ENCODE measurements around the gene OR14C36. TPM values are rescaled to one million over a fixed set of nuclear protein-coding genes. Genes with fewer than 3 reads are reported as not detected.
"Not testable (repeated sequence)": the region's sequence is repeated elsewhere in the genome, so short reads cannot be mapped to it uniquely, and the experiment has no call there.

OR14C36 gene, protein sequence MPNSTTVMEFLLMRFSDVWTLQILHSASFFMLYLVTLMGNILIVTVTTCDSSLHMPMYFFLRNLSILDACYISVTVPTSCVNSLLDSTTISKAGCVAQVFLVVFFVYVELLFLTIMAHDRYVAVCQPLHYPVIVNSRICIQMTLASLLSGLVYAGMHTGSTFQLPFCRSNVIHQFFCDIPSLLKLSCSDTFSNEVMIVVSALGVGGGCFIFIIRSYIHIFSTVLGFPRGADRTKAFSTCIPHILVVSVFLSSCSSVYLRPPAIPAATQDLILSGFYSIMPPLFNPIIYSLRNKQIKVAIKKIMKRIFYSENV
- total RNA-seq (not detected), polyA plus RNA-seq (not detected)
- long read RNA-seq, donor 1: 0 reads
- long read RNA-seq, donor 2: 0 reads

DNA sequence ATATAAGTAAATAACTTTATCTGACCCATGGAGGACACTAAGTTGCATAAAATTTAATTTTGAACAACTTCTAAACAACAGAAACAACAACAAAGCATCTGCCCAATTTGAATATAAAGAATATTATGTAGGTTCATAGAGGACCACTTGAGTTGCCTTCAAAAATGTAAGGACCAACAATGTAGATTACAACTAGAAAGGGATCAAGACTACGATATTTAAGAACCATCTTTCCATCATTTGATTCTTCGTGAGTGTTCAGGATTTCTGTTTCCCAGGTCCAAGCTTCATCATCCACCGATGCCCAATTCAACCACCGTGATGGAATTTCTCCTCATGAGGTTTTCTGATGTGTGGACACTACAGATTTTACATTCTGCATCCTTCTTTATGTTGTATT is at the start of gene OR14C36:
OR14C36 (plus strand) TSS at position 301 of the 400 bp plus-strand sequence; CDS start at position 301, 0 bp downstream.
- H3K9me3 ChIP-seq (ENCODE audit: control insufficient read depth, low read length): no peaks in the 10 kb centered on the region
- H3K36me3 ChIP-seq (ENCODE audit: control insufficient read depth in 1 of 2, insufficient read depth in 2 of 2, low read length in 1 of 2): no peaks in the 10 kb centered on the region
- no peaks in the 10 kb centered on the region for H3K4me1 ChIP-seq (ENCODE audit: control insufficient read depth in 1 of 2, insufficient read depth in 2 of 2, low read length in 2 of 2)
- no peak within 1 kb of the TSS for H3K4me3 ChIP-seq (ENCODE audit: low read length in 2 of 2)
- H3K27ac ChIP-seq (ENCODE audit: low read depth in 1 of 2, low read length in 2 of 2): no peak within 1 kb of the TSS
- no peaks in the 10 kb centered on the region for H3K27me3 ChIP-seq (ENCODE audit: control insufficient read depth in 1 of 2, insufficient read depth in 2 of 2, low read length in 1 of 2)
- WGBS, 2 donors: 67 to 71% methylated on average over 4 of the region's 4 CpGs
- intact Hi-C loops (cut with DNase I): no loop called here
- ATAC-seq (ENCODE audit: low FRiP score) (no peak), DNase-seq (no peak)

GRCh38 chr1:248303324-248303723 is 45.3 kb upstream of the OR14C36 start, which contains the start of gene OR2T12:
TSS of gene OR2T12 (minus strand) at chr1:248303424. CDS start at chr1:248295578, 7,846 bp downstream.
- WGBS, 2 donors: 86 to 93% methylated on average over 1 of the region's 1 CpG
- ATAC-seq (ENCODE audit: low FRiP score): no peak
- Histone ChIP-seq H3K27ac (ENCODE audit: low read depth in 1 of 2, low read length in 2 of 2) (no peak within 1 kb of the TSS), H3K4me1 (ENCODE audit: control insufficient read depth in 1 of 2, insufficient read depth in 2 of 2, low read length in 2 of 2) (no peaks in the 10 kb centered on the region), H3K4me3 (ENCODE audit: low read length in 2 of 2) (no peak within 1 kb of the TSS), H3K27me3 (ENCODE audit: control insufficient read depth in 1 of 2, insufficient read depth in 2 of 2, low read length in 1 of 2) (no peaks in the 10 kb centered on the region), H3K9me3 (ENCODE audit: control insufficient read depth, low read length) (no peaks in the 10 kb centered on the region), H3K36me3 (ENCODE audit: control insufficient read depth in 1 of 2, insufficient read depth in 2 of 2, low read length in 1 of 2) (no peaks in the 10 kb centered on the region)
- no peak for DNase-seq
- intact Hi-C loops (cut with DNase I): no loop called here

DNA sequence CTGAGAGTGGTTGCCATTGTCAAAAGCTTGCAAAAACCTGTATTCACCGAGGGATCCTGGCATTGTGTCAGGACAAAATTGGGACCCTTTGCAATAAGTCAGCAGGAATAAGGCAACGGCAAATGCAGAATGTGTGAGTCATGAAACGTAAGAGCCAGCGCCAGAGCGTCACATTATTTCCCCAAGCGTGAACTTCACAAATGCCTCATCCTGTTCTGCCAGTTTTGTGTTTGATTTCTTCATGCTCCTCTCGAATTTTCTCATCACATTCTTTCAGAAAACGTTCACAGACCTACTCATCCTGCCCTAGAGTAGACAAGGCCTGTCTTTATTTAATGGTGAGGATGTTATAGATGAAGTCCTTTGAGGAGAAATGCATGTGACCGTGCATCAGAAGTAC is 42.9 kb upstream of the OR14C36 start:
- H3K4me1 ChIP-seq (ENCODE audit: control insufficient read depth in 1 of 2, insufficient read depth in 2 of 2, low read length in 2 of 2); H3K27ac ChIP-seq (ENCODE audit: low read depth in 1 of 2, low read length in 2 of 2); H3K36me3 ChIP-seq (ENCODE audit: control insufficient read depth in 1 of 2, insufficient read depth in 2 of 2, low read length in 1 of 2); H3K4me3 ChIP-seq (ENCODE audit: low read length in 2 of 2); DNase-seq; ATAC-seq (ENCODE audit: low FRiP score); H3K27me3 ChIP-seq (ENCODE audit: control insufficient read depth in 1 of 2, insufficient read depth in 2 of 2, low read length in 1 of 2); H3K9me3 ChIP-seq (ENCODE audit: control insufficient read depth, low read length); intact Hi-C loops (cut with DNase I): not testable (repeated sequence)
- 76 to 78% methylated on average over 9 of the region's 9 CpGs for WGBS, 2 donors

GRCh38 chr1:248306103-248306502 is 42.5 kb upstream of the OR14C36 start:
- ATAC-seq (ENCODE audit: low FRiP score) (no peak), DNase-seq (no peak)
- Histone ChIP-seq H3K27ac (ENCODE audit: low read depth in 1 of 2, low read length in 2 of 2) (no peak overlapping the region), H3K9me3 (ENCODE audit: control insufficient read depth, low read length) (no peaks in the 10 kb centered on the region), H3K27me3 (ENCODE audit: control insufficient read depth in 1 of 2, insufficient read depth in 2 of 2, low read length in 1 of 2) (no peaks in the 10 kb centered on the region), H3K4me3 (ENCODE audit: low read length in 2 of 2) (no peak overlapping the region), H3K36me3 (ENCODE audit: control insufficient read depth in 1 of 2, insufficient read depth in 2 of 2, low read length in 1 of 2) (no peaks in the 10 kb centered on the region), H3K4me1 (ENCODE audit: control insufficient read depth in 1 of 2, insufficient read depth in 2 of 2, low read length in 2 of 2) (no peaks in the 10 kb centered on the region)
- intact Hi-C loops (cut with DNase I): no loop called here
- 86 to 89% methylated on average over 17 to 19 of the region's 19 CpGs for WGBS, 2 donors

- H3K27ac ChIP-seq (ENCODE audit: low read depth in 1 of 2, low read length in 2 of 2); H3K36me3 ChIP-seq (ENCODE audit: control insufficient read depth in 1 of 2, insufficient read depth in 2 of 2, low read length in 1 of 2); ATAC-seq (ENCODE audit: low FRiP score); H3K4me1 ChIP-seq (ENCODE audit: control insufficient read depth in 1 of 2, insufficient read depth in 2 of 2, low read length in 2 of 2); H3K4me3 ChIP-seq (ENCODE audit: low read length in 2 of 2); DNase-seq; H3K9me3 ChIP-seq (ENCODE audit: control insufficient read depth, low read length); H3K27me3 ChIP-seq (ENCODE audit: control insufficient read depth in 1 of 2, insufficient read depth in 2 of 2, low read length in 1 of 2); intact Hi-C loops (cut with DNase I): not testable (repeated sequence)
- 84% methylated on average over 14 to 15 of the region's 15 CpGs for WGBS, 2 donors
These were observed 41.8 kb upstream of the OR14C36 start for GRCh38 chr1:248306740-248307139.

- no peak for ATAC-seq (ENCODE audit: low FRiP score)
- WGBS, 2 donors: 87 to 89% methylated on average over 11 of the region's 11 CpGs
- peak in 1 of 2 donors; percentile 20 for DNase-seq
These were observed 31.8 kb upstream of the OR14C36 start for GRCh38 chr1:248316796-248317195.

DNA sequence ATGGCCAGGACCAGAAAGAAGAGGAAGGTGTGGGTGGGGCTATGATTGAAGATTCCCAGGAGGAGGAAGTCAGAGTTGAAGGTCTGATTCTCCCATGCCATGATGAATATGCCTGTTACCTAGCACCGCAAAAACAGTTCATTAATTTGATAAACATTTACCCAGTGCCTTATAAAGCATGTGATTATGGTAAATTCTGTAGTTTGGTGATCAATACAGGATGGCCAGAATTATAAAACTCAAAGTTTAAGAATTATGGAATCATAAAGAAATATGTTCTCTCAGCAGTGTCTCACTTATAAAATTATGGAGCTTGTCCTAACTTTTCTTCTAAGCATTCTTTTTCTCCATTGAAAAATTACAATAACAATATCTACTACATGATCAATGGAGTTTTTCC is 24.1 kb upstream of the OR14C36 start, which contains the start of gene OR2M7:
OR2M7 (minus strand) TSS at position 101 of the 400 bp plus-strand sequence; CDS start at position 101, 0 bp downstream.
- Histone ChIP-seq H3K27me3 (ENCODE audit: control insufficient read depth in 1 of 2, insufficient read depth in 2 of 2, low read length in 1 of 2) (no peaks in the 10 kb centered on the region), H3K4me3 (ENCODE audit: low read length in 2 of 2) (no peak within 1 kb of the TSS), H3K36me3 (ENCODE audit: control insufficient read depth in 1 of 2, insufficient read depth in 2 of 2, low read length in 1 of 2) (no peaks in the 10 kb centered on the region), H3K27ac (ENCODE audit: low read depth in 1 of 2, low read length in 2 of 2) (no peak within 1 kb of the TSS), H3K9me3 (ENCODE audit: control insufficient read depth, low read length) (no peaks in the 10 kb centered on the region), H3K4me1 (ENCODE audit: control insufficient read depth in 1 of 2, insufficient read depth in 2 of 2, low read length in 2 of 2) (no peaks in the 10 kb centered on the region)
- intact Hi-C loops (cut with DNase I): no loop called here
- WGBS, 2 donors: 81 to 85% methylated on average over 1 of the region's 1 CpG
- DNase-seq (no peak), ATAC-seq (ENCODE audit: low FRiP score) (no peak)

More at GRCh38 chr1:248316796-248317195, 31.8 kb upstream of the OR14C36 start:
- no peaks in the 10 kb centered on the region for H3K4me1 ChIP-seq (ENCODE audit: control insufficient read depth in 1 of 2, insufficient read depth in 2 of 2, low read length in 2 of 2)
- H3K36me3 ChIP-seq (ENCODE audit: control insufficient read depth in 1 of 2, insufficient read depth in 2 of 2, low read length in 1 of 2): no peaks in the 10 kb centered on the region
- H3K9me3 ChIP-seq (ENCODE audit: control insufficient read depth, low read length): peaks cover 2% of the 10 kb centered on the region
- intact Hi-C loops (cut with DNase I): no loop called here
- H3K4me3 ChIP-seq (ENCODE audit: low read length in 2 of 2): no peak overlapping the region
- H3K27me3 ChIP-seq (ENCODE audit: control insufficient read depth in 1 of 2, insufficient read depth in 2 of 2, low read length in 1 of 2): no peaks in the 10 kb centered on the region
- no peak overlapping the region for H3K27ac ChIP-seq (ENCODE audit: low read depth in 1 of 2, low read length in 2 of 2)

DNA sequence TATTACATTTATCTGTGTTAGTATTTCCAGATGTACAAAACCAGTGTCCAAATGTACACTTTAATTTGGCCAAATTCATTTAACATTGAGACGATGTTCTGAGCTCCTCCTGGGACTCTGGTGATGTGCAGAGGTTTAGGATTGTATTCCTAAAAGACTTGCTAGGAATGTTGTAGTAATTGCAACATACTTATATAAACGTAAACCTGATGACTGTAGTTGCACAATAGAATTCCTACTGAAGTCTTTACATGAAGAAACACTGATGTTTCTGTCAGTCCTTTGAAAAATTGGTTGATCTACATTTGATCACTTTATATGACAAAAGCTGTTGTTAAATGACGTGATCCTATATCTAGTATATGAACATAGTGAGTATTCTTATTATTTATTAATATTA is 5.1 kb upstream of the OR14C36 start:
- intact Hi-C loops (cut with DNase I): no loop called here
- no peaks in the 10 kb centered on the region for H3K27me3 ChIP-seq (ENCODE audit: control insufficient read depth in 1 of 2, insufficient read depth in 2 of 2, low read length in 1 of 2)
- no peak overlapping the region for H3K4me3 ChIP-seq (ENCODE audit: low read length in 2 of 2)
- ATAC-seq (ENCODE audit: low FRiP score): no peak
- H3K27ac ChIP-seq (ENCODE audit: low read depth in 1 of 2, low read length in 2 of 2): no peak overlapping the region
- no peak for DNase-seq
- 44 to 48% methylated on average over 3 of the region's 3 CpGs for WGBS, 2 donors
- H3K36me3 ChIP-seq (ENCODE audit: control insufficient read depth in 1 of 2, insufficient read depth in 2 of 2, low read length in 1 of 2): no peaks in the 10 kb centered on the region
- H3K4me1 ChIP-seq (ENCODE audit: control insufficient read depth in 1 of 2, insufficient read depth in 2 of 2, low read length in 2 of 2): no peaks in the 10 kb centered on the region
- no peaks in the 10 kb centered on the region for H3K9me3 ChIP-seq (ENCODE audit: control insufficient read depth, low read length)

DNA sequence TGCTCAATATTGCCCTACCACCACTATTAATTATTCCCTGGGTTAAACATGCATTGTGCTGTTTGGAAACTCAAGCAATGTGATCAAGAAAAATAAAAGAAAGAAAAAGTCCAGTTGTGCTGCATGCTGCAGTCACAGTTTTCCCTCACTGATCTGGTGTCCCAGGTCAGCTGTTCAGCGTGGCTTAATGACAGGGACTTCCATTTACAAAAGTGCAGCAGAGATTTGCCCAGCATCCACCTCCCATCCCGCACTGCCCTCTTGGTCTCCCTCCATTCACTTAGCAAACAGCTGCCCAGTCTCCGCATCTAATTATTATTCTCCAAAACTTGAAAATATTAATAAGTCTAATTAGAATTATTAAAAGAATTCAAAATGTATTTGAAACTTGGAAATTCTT is 10.8 kb downstream of the OR14C36 start:
- DNase-seq (no peak), ATAC-seq (ENCODE audit: low FRiP score) (no peak)
- Histone ChIP-seq H3K36me3 (ENCODE audit: control insufficient read depth in 1 of 2, insufficient read depth in 2 of 2, low read length in 1 of 2) (no peaks in the 10 kb centered on the region), H3K27me3 (ENCODE audit: control insufficient read depth in 1 of 2, insufficient read depth in 2 of 2, low read length in 1 of 2) (no peaks in the 10 kb centered on the region), H3K9me3 (ENCODE audit: control insufficient read depth, low read length) (peaks cover 2% of the 10 kb centered on the region), H3K4me3 (ENCODE audit: low read length in 2 of 2) (no peak overlapping the region), H3K4me1 (ENCODE audit: control insufficient read depth in 1 of 2, insufficient read depth in 2 of 2, low read length in 2 of 2) (no peaks in the 10 kb centered on the region), H3K27ac (ENCODE audit: low read depth in 1 of 2, low read length in 2 of 2) (no peak overlapping the region)
- 68 to 74% methylated on average over 3 of the region's 3 CpGs for WGBS, 2 donors
- intact Hi-C loops (cut with DNase I): no loop called here
